Astrocyte (in vitro differentiated cells and primary cell): ENCODE data around the gene UPK2. TPM values are rescaled to one million over a fixed set of nuclear protein-coding genes. Genes with fewer than 3 reads are reported as not detected.

ENCODE experiments used
- DNase-seq: peaks from one replicate; pipeline ENCODE4 v3.0.0-alpha.2; 2010; ENCODE audit warnings: low read depth
- FAIRE-seq: peaks from 2 replicates; lab custom pipeline; 2011; peaks lifted over from hg19 to GRCh38; lab: Jason Lieb, UNC
- H2AFZ ChIP-seq: 2 replicates; pipeline ENCODE4 v1.6.0; 2012; ENCODE audit warnings: low read depth, low read length, inconsistent platforms
- H3K27ac ChIP-seq: 2 replicates; pipeline ENCODE4 v1.5.1; 2011; ENCODE audit warnings: low read depth, low read length, inconsistent platforms
- H3K27me3 ChIP-seq: 2 replicates; pipeline ENCODE4 v1.6.0; 2011; ENCODE audit warnings: low read length, inconsistent platforms; ENCODE audit not compliant: insufficient read depth
- H3K36me3 ChIP-seq: 2 replicates; pipeline ENCODE4 v1.5.1; 2011; ENCODE audit warnings: low read length, inconsistent platforms; ENCODE audit not compliant: insufficient read depth
- H3K4me1 ChIP-seq: 2 replicates; pipeline ENCODE4 v1.5.1; 2011; ENCODE audit warnings: low read length, inconsistent platforms; ENCODE audit not compliant: insufficient read depth
- H3K4me2 ChIP-seq: 2 replicates; pipeline ENCODE4 v1.6.0; 2012; ENCODE audit warnings: low read length, inconsistent platforms
- H3K4me3 ChIP-seq: 2 replicates; pipeline ENCODE4 v1.5.1; 2011; ENCODE audit warnings: low read depth, mild to moderate bottlenecking, low read length, inconsistent platforms; ENCODE audit not compliant: insufficient read depth
- H3K79me2 ChIP-seq: 2 replicates; pipeline ENCODE4 v1.6.0; 2012; ENCODE audit warnings: mild to moderate bottlenecking, low read length, inconsistent platforms; ENCODE audit not compliant: insufficient read depth
- H3K9ac ChIP-seq: 2 replicates; pipeline ENCODE4 v1.6.0; 2012; ENCODE audit warnings: mild to moderate bottlenecking, low read length, inconsistent platforms
- H3K9me3 ChIP-seq: 2 replicates; pipeline ENCODE4 v1.5.1; 2012; ENCODE audit warnings: low read depth, mild to moderate bottlenecking, low read length, inconsistent platforms; ENCODE audit not compliant: insufficient read depth
- H4K20me1 ChIP-seq: 2 replicates; pipeline ENCODE4 v1.6.0; 2012; ENCODE audit warnings: low read length, inconsistent platforms; ENCODE audit not compliant: insufficient read depth
- H3K27ac Mint-ChIP-seq: one replicate; pipeline ENCODE4 v1.8.0; 2021; ENCODE audit warnings: mild to moderate bottlenecking, mixed read lengths; ENCODE audit not compliant: unreplicated experiment
- H3K27me3 Mint-ChIP-seq: one replicate; pipeline ENCODE4 v1.8.0; 2021; ENCODE audit warnings: low read depth, mixed read lengths; ENCODE audit not compliant: unreplicated experiment
- H3K36me3 Mint-ChIP-seq: one replicate; pipeline ENCODE4 v1.8.0; 2021; ENCODE audit warnings: low read depth, mixed read lengths; ENCODE audit not compliant: unreplicated experiment
- H3K4me1 Mint-ChIP-seq: one replicate; pipeline ENCODE4 v1.8.0; 2021; ENCODE audit warnings: low read depth, mixed read lengths; ENCODE audit not compliant: unreplicated experiment
- H3K4me3 Mint-ChIP-seq: one replicate; pipeline ENCODE4 v1.8.0; 2021; ENCODE audit warnings: mild to moderate bottlenecking, moderate library complexity, mixed read lengths; ENCODE audit not compliant: unreplicated experiment
- H3K9me3 Mint-ChIP-seq: one replicate; pipeline ENCODE4 v1.8.0; 2021; ENCODE audit warnings: mild to moderate bottlenecking, mixed read lengths; ENCODE audit not compliant: unreplicated experiment
- CTCF ChIP-seq: IDR thresholded peaks from 2 replicates; pipeline ENCODE4 v1.5.1; 2011; ENCODE audit warnings: low read depth, mild to moderate bottlenecking, inconsistent platforms, low read length, moderate library complexity; ENCODE audit not compliant: insufficient read depth
- EZH2 ChIP-seq: IDR thresholded peaks from 2 replicates; pipeline ENCODE4 v1.6.1; 2012; ENCODE audit warnings: mild to moderate bottlenecking, low read length, inconsistent platforms; ENCODE audit not compliant: insufficient read depth
- total RNA-seq: library from RNA; stranded (reverse); gene quantifications from 2 replicates; pipeline ENCODE4 v1.2.1, GENCODE V29; 2021

The UPK2 gene
- total RNA-seq, 1 donor from 2014 or later: not detected

- no peak within 1 kb of the TSS for H2AFZ ChIP-seq
Observed at GRCh38 chr11:118971646-118972045, 15.5 kb downstream of the UPK2 start, which contains the start of gene FOXR1. Gene FOXR1 (plus strand): TSS chr11:118971761. CDS start chr11:118971932, 171 bp downstream.

GRCh38 chr11:118973985-118974384 is 17.9 kb downstream of the UPK2 start:
- no peak overlapping the region for H3K27ac ChIP-seq
- H3K4me1 Mint-ChIP-seq: peaks cover 6% of the 10 kb centered on the region
- no peak for DNase-seq

More at GRCh38 chr11:118971646-118972045, 15.5 kb downstream of the UPK2 start, which contains the start of gene FOXR1:
- Mint-ChIP-seq H3K27ac (no peak within 1 kb of the TSS), H3K9me3 (peaks cover 4% of the 10 kb centered on the region), H3K27me3 (peaks cover 17% of the 10 kb centered on the region), H3K4me3 (no peak within 1 kb of the TSS), H3K4me1 (no peaks in the 10 kb centered on the region), H3K36me3 (no peaks in the 10 kb centered on the region)
- H3K36me3 ChIP-seq: no peaks in the 10 kb centered on the region
- no peak within 1 kb of the TSS for H3K27ac ChIP-seq
- FAIRE-seq (no peak), DNase-seq (no peak)
- TF ChIP-seq CTCF: no peak
- TF ChIP-seq EZH2: peak; percentile 34
- H3K4me1 ChIP-seq: no peaks in the 10 kb centered on the region
- H4K20me1 ChIP-seq: no peaks in the 10 kb centered on the region
- no peaks in the 10 kb centered on the region for H3K79me2 ChIP-seq
- no peak within 1 kb of the TSS for H3K9ac ChIP-seq
- peaks cover 7% of the 10 kb centered on the region for H3K27me3 ChIP-seq
- H3K9me3 ChIP-seq: no peaks in the 10 kb centered on the region
- H3K4me2 ChIP-seq: no peak within 1 kb of the TSS
- no peak within 1 kb of the TSS for H3K4me3 ChIP-seq

More at GRCh38 chr11:118973985-118974384, 17.9 kb downstream of the UPK2 start:
- Mint-ChIP-seq H3K4me3 (no peak overlapping the region), H3K27ac (no peak overlapping the region), H3K27me3 (peaks cover 17% of the 10 kb centered on the region), H3K9me3 (peaks cover 4% of the 10 kb centered on the region), H3K36me3 (no peaks in the 10 kb centered on the region)
- H4K20me1 ChIP-seq: no peaks in the 10 kb centered on the region
- no peaks in the 10 kb centered on the region for H3K9me3 ChIP-seq
- H3K27me3 ChIP-seq: peaks cover 7% of the 10 kb centered on the region
- H3K4me3 ChIP-seq: no peak overlapping the region
- no peaks in the 10 kb centered on the region for H3K4me1 ChIP-seq
- H3K79me2 ChIP-seq: no peaks in the 10 kb centered on the region
- no peak overlapping the region for H2AFZ ChIP-seq
- H3K4me2 ChIP-seq: no peak overlapping the region
- no peak overlapping the region for H3K9ac ChIP-seq
- TF ChIP-seq CTCF (no peak), EZH2 (no peak)
- no peaks in the 10 kb centered on the region for H3K36me3 ChIP-seq
- no peak for FAIRE-seq
